ENCODE measurements around the gene KCNA10. TPM values are rescaled to one million over a fixed set of nuclear protein-coding genes. Genes with fewer than 3 reads are reported as not detected.

The KCNA10 gene
- total and polyA plus RNA-seq, 10 of the 15 experiments (the other 5 are each of a cell fraction or from before 2014, with no cell fraction given): not detected

DNA sequence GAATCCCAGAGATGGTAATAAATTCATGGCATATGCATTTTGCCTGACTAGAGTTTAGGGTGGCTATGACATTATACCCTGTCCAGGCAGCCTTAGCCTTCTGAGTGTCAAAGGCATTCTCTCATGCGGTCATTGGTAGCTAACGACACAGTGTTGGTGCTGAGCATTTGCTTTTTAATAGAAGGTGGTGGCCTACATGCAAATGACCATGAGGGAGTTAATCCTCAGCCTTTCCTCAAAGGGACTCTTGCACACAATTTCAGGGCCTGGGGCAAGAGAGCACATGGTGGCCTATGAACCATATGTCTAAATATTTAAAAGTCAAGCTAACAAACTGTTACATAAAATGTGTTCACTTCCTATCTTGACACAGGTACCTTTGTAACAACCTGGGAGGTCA lies 30.9 kb upstream of the KCNA10 start:
- ChIA-PET POLR2A (interaction anchor here (0.6 kb wide), 1 partner anchor 40 kb away, joined by 5 read pairs; no protein-coding TSS in a partner anchor), CTCF (interaction anchor here (1.4 kb wide), 1 partner anchor 235 kb away, joined by 3 read pairs; no protein-coding TSS in a partner anchor), RAD21 (ENCODE audit: unreplicated experiment) (no interaction called here), SMC1A (ENCODE audit: uncharacterized antibody, unreplicated experiment) (no interaction called here)
- Histone ChIP-seq H3K9me3 (replicated peaks; ENCODE audit: control insufficient read depth, insufficient read depth, low read length) (no peaks in the 10 kb centered on the region), H3K4me2 (ENCODE audit: control insufficient read depth, insufficient read depth) (no peak overlapping the region), H3K9ac (ENCODE audit: control insufficient read depth, insufficient read depth, low read length) (no peak overlapping the region), H3K27me3 (replicated peaks in 1 of 2; ENCODE audit: control insufficient read depth in 2 of 2, insufficient read depth in 2 of 2, low read length in 1 of 2) (peaks cover under 1 to 14% of the 10 kb centered on the region in 2 experiments; a peak in 3 of 4 replicates), H3K27ac (ENCODE audit: control insufficient read depth, insufficient read depth) (no peak overlapping the region), H3K79me2 (ENCODE audit: control insufficient read depth, insufficient read depth, low read length) (no peaks in the 10 kb centered on the region), H4K20me1 (ENCODE audit: control insufficient read depth, insufficient read depth) (no peaks in the 10 kb centered on the region), H3K4me1 (ENCODE audit: control insufficient read depth, insufficient read depth, low read length) (no peaks in the 10 kb centered on the region), H2AFZ (ENCODE audit: control insufficient read depth, low read depth, low read length) (no peak overlapping the region), H3K4me3 (no peak overlapping the region), H3K36me3 (ENCODE audit: control insufficient read depth in 2 of 2, insufficient read depth in 2 of 2, low read length in 1 of 2) (no peaks in the 10 kb centered on the region)
- DNase-seq (ENCODE audit: low read depth, low spot score) (no peak), ATAC-seq (no peak), FAIRE-seq (no peak)
- in situ Hi-C loops (cut with MboI): no loop called here
- 71% methylated on average over 2 of the region's 2 CpGs for WGBS (ENCODE audit: insufficient coverage, insufficient replicate concordance, low lambda C conversion rate, missing lambda C conversion rate)
- no TSS peak for BruUV-seq (replicated peaks)
- intact Hi-C loops (cut with micrococcal nuclease; ENCODE audit: unreplicated experiment): no loop called here
- TF ChIP-seq STAT3 (IDR thresholded peaks at IDR 0.05; ENCODE audit: low read depth, low read length): no peak
- TF ChIP-seq FOXM1 (IDR thresholded peaks at IDR 0.05; ENCODE audit: low read depth, low read length): no peak
- no peak for TF ChIP-seq TCF7 (IDR thresholded peaks at IDR 0.05; ENCODE audit: borderline replicate concordance)
- TF ChIP-seq ZNF274 (IDR thresholded peaks at IDR 0.05; ENCODE audit: insufficient read depth, insufficient read length): no peak
- no peak for TF ChIP-seq KDM1A (IDR thresholded peaks at IDR 0.05; ENCODE audit: borderline replicate concordance)
- TF ChIP-seq, protein P1, sequence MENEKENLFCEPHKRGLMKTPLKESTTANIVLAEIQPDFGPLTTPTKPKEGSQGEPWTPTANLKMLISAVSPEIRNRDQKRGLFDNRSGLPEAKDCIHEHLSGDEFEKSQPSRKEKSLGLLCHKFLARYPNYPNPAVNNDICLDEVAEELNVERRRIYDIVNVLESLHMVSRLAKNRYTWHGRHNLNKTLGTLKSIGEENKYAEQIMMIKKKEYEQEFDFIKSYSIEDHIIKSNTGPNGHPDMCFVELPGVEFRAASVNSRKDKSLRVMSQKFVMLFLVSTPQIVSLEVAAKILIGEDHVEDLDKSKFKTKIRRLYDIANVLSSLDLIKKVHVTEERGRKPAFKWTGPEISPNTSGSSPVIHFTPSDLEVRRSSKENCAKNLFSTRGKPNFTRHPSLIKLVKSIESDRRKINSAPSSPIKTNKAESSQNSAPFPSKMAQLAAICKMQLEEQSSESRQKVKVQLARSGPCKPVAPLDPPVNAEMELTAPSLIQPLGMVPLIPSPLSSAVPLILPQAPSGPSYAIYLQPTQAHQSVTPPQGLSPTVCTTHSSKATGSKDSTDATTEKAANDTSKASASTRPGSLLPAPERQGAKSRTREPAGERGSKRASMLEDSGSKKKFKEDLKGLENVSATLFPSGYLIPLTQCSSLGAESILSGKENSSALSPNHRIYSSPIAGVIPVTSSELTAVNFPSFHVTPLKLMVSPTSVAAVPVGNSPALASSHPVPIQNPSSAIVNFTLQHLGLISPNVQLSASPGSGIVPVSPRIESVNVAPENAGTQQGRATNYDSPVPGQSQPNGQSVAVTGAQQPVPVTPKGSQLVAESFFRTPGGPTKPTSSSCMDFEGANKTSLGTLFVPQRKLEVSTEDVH (IDR thresholded peaks at IDR 0.05; ENCODE audit: low read depth, partially characterized antibody): no peak
- no peak for TF ChIP-seq TBL1XR1 (IDR thresholded peaks at IDR 0.05; ENCODE audit: low read depth, low read length)
